ENCODE data around the gene ASXL3. TPM values are rescaled to one million over a fixed set of nuclear protein-coding genes. Genes with fewer than 3 reads are reported as not detected.

ASXL3 gene
- total RNA-seq (ENCODE audit: low replicate concordance) = 0.08 and 1.8 TPM in 2 replicates

DNA sequence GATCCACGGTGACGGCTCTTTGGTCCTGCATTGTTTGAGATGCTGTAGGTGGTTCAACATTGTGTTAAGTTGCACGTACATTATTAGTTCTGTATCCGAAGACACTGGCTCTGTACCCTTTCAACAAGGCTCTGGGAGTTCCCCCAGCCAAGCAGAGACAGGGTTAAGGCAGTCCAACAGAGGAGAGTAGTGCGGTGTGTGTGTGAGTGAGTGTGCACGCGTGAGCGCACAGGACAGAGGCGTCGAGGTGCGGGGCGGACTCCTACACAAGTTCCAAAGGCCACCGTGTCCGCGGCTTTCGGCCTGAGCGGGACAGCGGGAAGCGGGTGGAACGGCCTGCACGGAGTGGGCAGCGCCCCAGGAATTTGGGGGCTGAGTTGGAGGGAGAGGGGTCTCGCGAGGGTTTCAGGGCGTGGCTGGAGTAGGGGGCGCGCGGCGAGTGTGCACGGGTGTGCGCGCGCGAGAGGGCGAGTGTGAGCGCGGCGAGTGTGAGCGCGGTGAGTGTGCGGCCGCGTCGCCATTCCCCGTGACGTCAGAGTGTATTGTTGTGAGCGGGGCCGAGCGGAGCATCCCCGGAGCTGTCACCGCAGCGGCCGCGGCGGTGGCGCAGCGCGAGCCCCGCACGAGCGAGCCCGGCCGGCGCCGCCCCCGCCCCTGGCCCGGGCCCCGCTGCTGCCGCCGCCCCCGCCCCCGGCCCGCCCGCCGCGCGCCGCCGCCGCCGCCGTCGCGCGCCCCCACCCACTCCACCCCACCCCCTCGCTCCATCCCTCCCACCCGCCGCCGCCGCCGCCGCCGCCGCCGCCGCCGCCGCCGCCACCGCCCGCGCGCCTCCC lies at the start of gene ASXL3:
Gene ASXL3 (plus strand): TSS at position 535 of the 833 bp plus-strand sequence. CDS start 413 bp downstream, outside the sequence.

Other genes starting within 250 kb of the ASXL3 start
- not detected in 2 replicates for gene CCDC178, start 137.5 kb upstream of the ASXL3 start, total RNA-seq (ENCODE audit: low replicate concordance)

Measured in smooth muscle cell of the coronary artery (primary cell).